Measurements from ENCODE around the gene TOR1A. TPM values are rescaled to one million over a fixed set of nuclear protein-coding genes. Genes with fewer than 3 reads are reported as not detected.

Gene TOR1A
- polyA plus RNA-seq, 1 donor, result 46.4 TPM

Other genes starting within 250 kb of the TOR1A start
- gene C9orf50, start 203.0 kb downstream of the TOR1A start, polyA plus RNA-seq (ENCODE audit: insufficient read length), result 0.30 TPM
- 26.3 TPM for gene NTMT1, start 198.0 kb downstream of the TOR1A start, polyA plus RNA-seq (ENCODE audit: insufficient read length)
- gene ASB6, start 182.0 kb downstream of the TOR1A start, polyA plus RNA-seq (ENCODE audit: insufficient read length), result 16.4 TPM
- 0.52 TPM for gene PRRX2, start 158.5 kb downstream of the TOR1A start, polyA plus RNA-seq (ENCODE audit: insufficient read length)
- 4.3 TPM for gene PTGES, start 71.1 kb downstream of the TOR1A start, polyA plus RNA-seq (ENCODE audit: insufficient read length)
- 21.8 TPM for gene TOR1B, start 21.0 kb downstream of the TOR1A start, polyA plus RNA-seq (ENCODE audit: insufficient read length)
- gene C9orf78, start 11.1 kb upstream of the TOR1A start, polyA plus RNA-seq (ENCODE audit: insufficient read length), result 79.5 TPM
- 18.3 TPM for gene USP20, start 11.3 kb upstream of the TOR1A start, polyA plus RNA-seq (ENCODE audit: insufficient read length)
- gene FNBP1, start 219.1 kb upstream of the TOR1A start, polyA plus RNA-seq (ENCODE audit: insufficient read length), result 57.8 TPM
- 65.3 TPM for gene GPR107, start 229.8 kb upstream of the TOR1A start, polyA plus RNA-seq (ENCODE audit: insufficient read length)

All from left kidney (tissue), 1 donor.